GM23338 (cell line): ENCODE results near the gene ARHGAP30. TPM values are rescaled to one million over a fixed set of nuclear protein-coding genes. Genes with fewer than 3 reads are reported as not detected.

Experiments
- ATAC-seq: fragments of 200-7000 bp; cut with Tn5 transposase; 3 replicates; pipeline ENCODE4 v1.9.1; 2020
- DNase-seq: peaks from one replicate; pipeline ENCODE4 v3.0.0-alpha.2; 2015; ENCODE audit warnings: low spot score
- H2AFZ ChIP-seq: fragments of 200-600 bp; sonication (generic); 2 replicates; pipeline ENCODE4 v1.8.0; 2016; ENCODE audit warnings: antibody characterized with exemption, mild to moderate bottlenecking, moderate library complexity
- H3F3A ChIP-seq: fragments of 200-600 bp; sonication (generic); replicated peaks from 2 replicates; pipeline ENCODE4 v1.8.0; 2017; ENCODE audit warnings: antibody characterized with exemption, mixed run types, low read depth
- H3K27ac ChIP-seq: fragments of 200-600 bp; sonication (generic); 2 replicates; pipeline ENCODE4 v1.6.1; 2016; ENCODE audit warnings: low read depth
- H3K27me3 ChIP-seq: fragments of 200-600 bp; sonication (generic); 2 replicates; pipeline ENCODE4 v1.8.0; 2016; ENCODE audit warnings: mild to moderate bottlenecking, mixed run types, moderate library complexity; ENCODE audit not compliant: insufficient read depth
- H3K36me3 ChIP-seq: fragments of 200-600 bp; sonication (generic); 2 replicates; pipeline ENCODE4 v1.8.0; 2016; ENCODE audit warnings: mild to moderate bottlenecking; ENCODE audit not compliant: insufficient read depth
- H3K4me1 ChIP-seq: fragments of 200-600 bp; sonication (generic); 2 replicates; pipeline ENCODE4 v1.8.0; 2016; ENCODE audit warnings: mild to moderate bottlenecking, moderate library complexity; ENCODE audit not compliant: insufficient read depth
- H3K4me2 ChIP-seq: fragments of 200-600 bp; sonication (generic); 2 replicates; pipeline ENCODE4 v1.7.1; 2017; ENCODE audit warnings: mixed run types
- H3K4me3 ChIP-seq: fragments of 200-600 bp; sonication (generic); 2 replicates; pipeline ENCODE4 v1.6.1; 2016; ENCODE audit warnings: mixed run types
- H3K79me2 ChIP-seq: fragments of 200-600 bp; sonication (generic); replicated peaks from 2 replicates; pipeline ENCODE4 v1.8.0; 2017; ENCODE audit warnings: mild to moderate bottlenecking; ENCODE audit not compliant: insufficient read depth
- H3K9me2 ChIP-seq: fragments of 200-600 bp; sonication (generic); 2 replicates; pipeline ENCODE4 v1.8.0; 2017; ENCODE audit not compliant: insufficient read depth
- H4K20me1 ChIP-seq: fragments of 200-600 bp; sonication (generic); replicated peaks from 2 replicates; pipeline ENCODE4 v1.8.0; 2017; ENCODE audit warnings: mild to moderate bottlenecking; ENCODE audit not compliant: insufficient read depth
- H3K27ac Mint-ChIP-seq: 2 replicates; pipeline ENCODE4 v1.8.0; 2020; ENCODE audit warnings: inconsistent platforms, mild to moderate bottlenecking, moderate library complexity, mixed read lengths
- H3K27me3 Mint-ChIP-seq: 3 replicates; pipeline ENCODE4 v1.8.0; 2022; ENCODE audit warnings: low read depth, mild to moderate bottlenecking, moderate library complexity, mixed read lengths, inconsistent platforms; ENCODE audit not compliant: insufficient read depth, poor library complexity
- H3K36me3 Mint-ChIP-seq: 3 replicates; pipeline ENCODE4 v1.8.0; 2021; ENCODE audit warnings: low read depth, mild to moderate bottlenecking, inconsistent platforms, moderate library complexity, mixed read lengths
- H3K4me1 Mint-ChIP-seq: 3 replicates; pipeline ENCODE4 v1.8.0; 2020; ENCODE audit warnings: mild to moderate bottlenecking, inconsistent platforms, mixed read lengths
- H3K4me3 Mint-ChIP-seq: 3 replicates; pipeline ENCODE4 v1.8.0; 2021; ENCODE audit warnings: moderate library complexity, mild to moderate bottlenecking, inconsistent platforms, mixed read lengths
- H3K9me3 Mint-ChIP-seq: 3 replicates; pipeline ENCODE4 v1.8.0; 2020; ENCODE audit warnings: moderate library complexity, mild to moderate bottlenecking, inconsistent platforms, mixed read lengths
- CREB1 ChIP-seq: fragments of 250-450 bp; sonication (Bioruptor Pico); IDR thresholded peaks from 2 replicates; pipeline ENCODE4 v1.5.0; 2020; ENCODE audit warnings: low read depth, mild to moderate bottlenecking, moderate library complexity
- CTCF ChIP-seq, 2 experiments: fragments of 200-600 bp in 1 of 2; sonication (generic) in 1 of 2; conservative IDR thresholded peaks; 2 replicates each; pipeline versions ENCODE4 v1.5.1 to v1.6.1; 2016 to 2017; ENCODE audit warnings: antibody characterized with exemption in 2 of 2, low read depth in 2 of 2, mild to moderate bottlenecking in 2 of 2, moderate library complexity in 1 of 2
- ETS1 ChIP-seq: IDR thresholded peaks from 2 replicates; pipeline ENCODE4 v1.6.1; 2016; ENCODE audit warnings: antibody characterized with exemption
- EZH2 ChIP-seq: fragments of 200-600 bp; sonication (generic); IDR thresholded peaks from one replicate; pipeline ENCODE4 v1.8.0; 2017; ENCODE audit warnings: antibody characterized with exemption, mild to moderate bottlenecking, low read depth; ENCODE audit not compliant: unreplicated experiment
- EZH2phosphoT487 ChIP-seq: fragments of 200-600 bp; sonication (generic); IDR thresholded peaks from one replicate; pipeline ENCODE4 v1.8.1; 2018; ENCODE audit warnings: antibody characterized with exemption; ENCODE audit not compliant: unreplicated experiment
- JUNB ChIP-seq: IDR thresholded peaks from one replicate; pipeline ENCODE4 v1.6.1; 2016; ENCODE audit warnings: antibody characterized with exemption; ENCODE audit not compliant: unreplicated experiment
- POLR2AphosphoS5 ChIP-seq: IDR thresholded peaks from 2 replicates; pipeline ENCODE4 v1.6.1; 2016; ENCODE audit warnings: antibody characterized with exemption, low read depth
- REST ChIP-seq: IDR thresholded peaks from one replicate; pipeline ENCODE4 v1.6.1; 2018; ENCODE audit warnings: antibody characterized with exemption; ENCODE audit not compliant: unreplicated experiment
- STAT1 ChIP-seq: IDR thresholded peaks from one replicate; pipeline ENCODE4 v1.6.1; 2016; ENCODE audit warnings: antibody characterized with exemption; ENCODE audit not compliant: unreplicated experiment
- ZNF114 ChIP-seq: fragments of 250-450 bp; sonication (Bioruptor Pico); IDR thresholded peaks from 2 replicates; pipeline ENCODE4 v1.5.0; 2020; ENCODE audit warnings: mild to moderate bottlenecking, moderate library complexity
- ZNF331 ChIP-seq: fragments of 250-450 bp; sonication (Bioruptor Pico); IDR thresholded peaks from 2 replicates; pipeline ENCODE4 v1.5.0; 2020; ENCODE audit warnings: low read depth, mild to moderate bottlenecking, moderate library complexity
- polyA plus RNA-seq: library from polyadenylated mRNA; unstranded; fragments of >200 nt; fragmentation: Nextera tagmentation; extraction: Ambion mirVana; gene quantifications from 2 replicates; pipeline ENCODE4 v1.2.1, GENCODE V29; 2016
- total RNA-seq: library from RNA; depleted of rRNA; stranded (reverse); fragments of >200 nt; shearing (Covaris generic); gene quantifications from 2 replicates; pipeline ENCODE4 v1.2.3, GENCODE V29; 2014

The ARHGAP30 gene
- total and polyA plus RNA-seq, 2 experiments from 2014 or later: 0.45 TPM; not detected in 1

GRCh38 chr1:161069241-161069640 is 450 bp downstream of the ARHGAP30 start (continued):
- TF ChIP-seq REST (no peak), JUNB (no peak), ZNF331 (no peak), ZNF114 (no peak)

GRCh38 chr1:161068306-161069234 is 1.1 kb downstream of the ARHGAP30 start:
- Histone ChIP-seq H3K4me1 (peaks cover 10% of the 10 kb centered on the region; the same call in 1 of the 2 replicates), H3K4me3 (no peak overlapping the region), H3F3A (no peaks in the 10 kb centered on the region), H2AFZ (peak overlapping the region; percentile 89), H3K36me3 (no peaks in the 10 kb centered on the region), H4K20me1 (no peaks in the 10 kb centered on the region), H3K9me2 (no peaks in the 10 kb centered on the region), H3K79me2 (no peaks in the 10 kb centered on the region), H3K4me2 (no peak overlapping the region), H3K27me3 (no peaks in the 10 kb centered on the region), H3K27ac (no peak overlapping the region)
- Mint-ChIP-seq H3K4me3 (no peak overlapping the region), H3K4me1 (peaks cover 11% of the 10 kb centered on the region), H3K36me3 (no peaks in the 10 kb centered on the region), H3K27ac (no peak overlapping the region; the same call in 1 of the 2 replicates), H3K9me3 (no peaks in the 10 kb centered on the region; the same call in 2 of the 3 replicates), H3K27me3 (peaks cover 12% of the 10 kb centered on the region)
- ATAC-seq (peak; percentile 61), DNase-seq (peak; percentile 56)
- no peak for TF ChIP-seq EZH2phosphoT487
- no peak for TF ChIP-seq REST
- no peak for TF ChIP-seq STAT1
- no peak for TF ChIP-seq ZNF114
- no peak for TF ChIP-seq EZH2
- no peak for TF ChIP-seq CREB1
- TF ChIP-seq JUNB: no peak
- no peak for TF ChIP-seq ETS1
- TF ChIP-seq CTCF (conservative IDR thresholded peaks at IDR 0.05; ENCODE audit: low read depth in 2 of 2): no peak
- no peak for TF ChIP-seq POLR2AphosphoS5
